ENCODE data around the gene PGLYRP3. TPM values are rescaled to one million over a fixed set of nuclear protein-coding genes. Genes with fewer than 3 reads are reported as not detected.

Gene PGLYRP3
- total and polyA plus RNA-seq, 2 of the 8 experiments (the other 6 are each of a cell fraction or from before 2014, with no cell fraction given), result not detected

DNA sequence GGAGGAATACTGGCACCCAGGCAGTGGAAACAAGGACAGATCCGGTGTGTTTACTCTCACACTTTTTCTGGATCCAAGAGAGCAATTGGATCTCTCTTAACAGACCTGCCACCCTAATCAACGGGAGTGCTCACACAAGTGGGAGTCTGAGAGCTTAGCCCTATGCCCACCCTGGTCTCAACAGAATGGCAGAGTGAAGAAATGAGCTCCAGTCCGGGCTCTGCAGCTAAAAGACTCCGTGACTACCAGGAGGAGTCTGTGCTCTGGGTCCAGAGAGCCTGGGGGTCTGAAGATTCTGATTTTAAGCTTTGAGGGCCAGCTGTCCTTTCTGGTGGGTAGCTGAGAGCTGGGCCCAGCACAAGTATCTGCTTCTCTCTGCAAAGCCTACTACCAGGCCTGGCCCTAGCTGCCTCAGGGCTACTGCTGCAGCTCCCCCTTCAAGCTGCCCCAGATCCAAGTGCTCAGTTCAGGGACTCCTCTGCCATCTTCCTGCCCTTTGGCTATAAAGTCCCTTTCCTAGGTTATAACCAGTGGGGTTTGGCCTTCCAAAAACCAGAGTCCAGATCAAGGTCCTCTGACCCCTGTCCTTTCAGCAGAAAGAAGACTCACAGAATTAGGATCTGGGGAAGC is 48.8 kb upstream of the PGLYRP3 start:
- 92% methylated on average over 4 of the region's 4 CpGs; no CpG with 5 or more reads in 1 of the 2 experiments for WGBS, 2 experiments (ENCODE audit: extremely low coverage in 1 of 2, insufficient coverage in 1 of 2, insufficient read length in 1 of 2, insufficient replicate concordance in 2 of 2, low coverage in 1 of 2, low lambda C conversion rate in 2 of 2, missing lambda C conversion rate in 1 of 2)
- Histone ChIP-seq H3K18ac (ENCODE audit: extremely low read depth, low read length) (no peak overlapping the region), H2BK12ac (ENCODE audit: low read depth, low read length) (no peak overlapping the region), H2AFZ (ENCODE audit: low read length) (no peak overlapping the region), H3K79me2 (ENCODE audit: control insufficient read depth in 1 of 2, insufficient read depth in 2 of 2, low read length in 2 of 2) (no peaks in the 10 kb centered on the region), H3K14ac (ENCODE audit: insufficient read length) (no peak overlapping the region), H3K4me2 (ENCODE audit: insufficient read depth in 1 of 2, low read depth in 2 of 2, low read length in 2 of 2) (no peak overlapping the region), H2BK5ac (ENCODE audit: low read depth, low read length) (no peak overlapping the region), H4K8ac (ENCODE audit: extremely low read depth, insufficient read depth, low read length) (no peak overlapping the region), H3K27ac (ENCODE audit: low read depth, low read length) (no peak overlapping the region), H3K4me3 (ENCODE audit: extremely low read depth in 1 of 4, insufficient read depth in 2 of 4, low read depth in 3 of 4, low read length in 4 of 4) (no peak overlapping the region), H2BK15ac (ENCODE audit: low read length) (no peak overlapping the region), H3K79me1 (ENCODE audit: low read depth, low read length) (no peaks in the 10 kb centered on the region), H3K4me1 (replicated peaks in 1 of 4; ENCODE audit: control insufficient read depth in 3 of 4, insufficient read depth in 4 of 4, low read length in 3 of 4) (no peaks in the 10 kb centered on the region; a peak in 1 of 7 replicates), H3K23ac (ENCODE audit: insufficient read length) (no peak overlapping the region), H3K9ac (replicated peaks in 1 of 4; ENCODE audit: extremely low read depth in 1 of 4, low read depth in 3 of 4, low read length in 3 of 4) (no peak overlapping the region), H3K4ac (replicated peaks; ENCODE audit: insufficient read length, low read depth, low read length) (no peak overlapping the region), H4K5ac (ENCODE audit: insufficient read length, low read depth, low read length) (no peak overlapping the region), H4K91ac (replicated peaks; ENCODE audit: insufficient read length, low read length) (no peak overlapping the region), H3K9me3 (ENCODE audit: insufficient read depth in 2 of 2, low read depth in 1 of 2, low read length in 1 of 2) (no peaks in the 10 kb centered on the region), H3K23me2 (ENCODE audit: low read depth, low read length) (no peaks in the 10 kb centered on the region; the same call in 1 of the 2 replicates), H2BK20ac (ENCODE audit: low read length) (no peak overlapping the region), H4K20me1 (replicated peaks in 1 of 2; ENCODE audit: control insufficient read depth in 1 of 2, insufficient read depth in 2 of 2, low read length in 2 of 2) (no peaks in the 10 kb centered on the region), H3K27me3 (replicated peaks in 1 of 4; ENCODE audit: control insufficient read depth in 3 of 4, extremely low read depth in 1 of 4, insufficient read depth in 3 of 4, low read length in 3 of 4) (no peaks in the 10 kb centered on the region), H3K56ac (replicated peaks; ENCODE audit: insufficient read length, low read depth, low read length) (no peak overlapping the region), H2AK5ac (ENCODE audit: low read depth, low read length) (no peak overlapping the region), H3K36me3 (ENCODE audit: control insufficient read depth in 2 of 4, insufficient read depth in 4 of 4, low read length in 3 of 4) (no peaks in the 10 kb centered on the region), H2BK120ac (replicated peaks; ENCODE audit: low read depth, low read length) (no peak overlapping the region)
- TF ChIP-seq TAF7 (optimal IDR thresholded peaks at IDR 0.05; ENCODE audit: borderline replicate concordance, low read depth, low read length), result no peak
- no peak for TF ChIP-seq CBX8 (IDR thresholded peaks at IDR 0.05; ENCODE audit: borderline replicate concordance, low read depth, low read length)
- no peak for TF ChIP-seq MAFK (IDR thresholded peaks at IDR 0.05; ENCODE audit: low read depth, low read length)
- no peak for TF ChIP-seq SIX5 (IDR thresholded peaks at IDR 0.05; ENCODE audit: low read depth, low read length)
- TF ChIP-seq, protein P1, sequence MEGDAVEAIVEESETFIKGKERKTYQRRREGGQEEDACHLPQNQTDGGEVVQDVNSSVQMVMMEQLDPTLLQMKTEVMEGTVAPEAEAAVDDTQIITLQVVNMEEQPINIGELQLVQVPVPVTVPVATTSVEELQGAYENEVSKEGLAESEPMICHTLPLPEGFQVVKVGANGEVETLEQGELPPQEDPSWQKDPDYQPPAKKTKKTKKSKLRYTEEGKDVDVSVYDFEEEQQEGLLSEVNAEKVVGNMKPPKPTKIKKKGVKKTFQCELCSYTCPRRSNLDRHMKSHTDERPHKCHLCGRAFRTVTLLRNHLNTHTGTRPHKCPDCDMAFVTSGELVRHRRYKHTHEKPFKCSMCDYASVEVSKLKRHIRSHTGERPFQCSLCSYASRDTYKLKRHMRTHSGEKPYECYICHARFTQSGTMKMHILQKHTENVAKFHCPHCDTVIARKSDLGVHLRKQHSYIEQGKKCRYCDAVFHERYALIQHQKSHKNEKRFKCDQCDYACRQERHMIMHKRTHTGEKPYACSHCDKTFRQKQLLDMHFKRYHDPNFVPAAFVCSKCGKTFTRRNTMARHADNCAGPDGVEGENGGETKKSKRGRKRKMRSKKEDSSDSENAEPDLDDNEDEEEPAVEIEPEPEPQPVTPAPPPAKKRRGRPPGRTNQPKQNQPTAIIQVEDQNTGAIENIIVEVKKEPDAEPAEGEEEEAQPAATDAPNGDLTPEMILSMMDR (IDR thresholded peaks at IDR 0.05; ENCODE audit: control extremely low read depth in 1 of 3, insufficient read depth in 1 of 3, low read depth in 1 of 3, low read length in 3 of 3), result no peak
- TF ChIP-seq HDAC6 (IDR thresholded peaks at IDR 0.05; ENCODE audit: low read depth, low read length), result no peak
- TF ChIP-seq SRF (IDR thresholded peaks at IDR 0.05; ENCODE audit: low read depth, low read length), result no peak
- no peak for TF ChIP-seq TCF12 (IDR thresholded peaks at IDR 0.05; ENCODE audit: low read depth, low read length)
- no peak for DNase-seq (ENCODE audit: low read depth in 1 of 2, low spot score in 2 of 2)
- FAIRE-seq, result no peak
- CTCF ChIA-PET (ENCODE audit: partially characterized antibody), result interaction anchor here (1.2 to 2.5 kb wide), 5 partner anchors 8 to 207 kb away, joined by 3 to 15 read pairs (median 9); no protein-coding TSS in a partner anchor
- POLR2A ChIA-PET (ENCODE audit: partially characterized antibody), result no interaction called here

Data from H1 (cell line).